ENCODE results near the gene USF2. TPM values are rescaled to one million over a fixed set of nuclear protein-coding genes. Genes with fewer than 3 reads are reported as not detected.
A peak's percentile ranks its signal among the peaks of the same experiment; 100 is the strongest.

The USF2 gene
- total and polyA plus RNA-seq, 7 experiments from 2014 or later = 6.8 to 256 (median 218) TPM

- H3K27ac Mint-ChIP-seq = peak overlapping the region in 1 of 9 donors; percentile 56
- Histone ChIP-seq H3K27ac (ENCODE audit: low read depth, low read length) (no peak overlapping the region), H3K36me3 (ENCODE audit: control insufficient read depth in 2 of 3, insufficient read depth in 3 of 3, low read length in 3 of 3) (no peaks in the 10 kb centered on the region), H3K27me3 (ENCODE audit: control insufficient read depth in 2 of 2, insufficient read depth in 2 of 2, low read length in 2 of 2) (no peaks in the 10 kb centered on the region), H3K9me3 (ENCODE audit: control insufficient read depth in 2 of 3, low read length in 3 of 3) (no peaks in the 10 kb centered on the region), H3K4me1 (ENCODE audit: control insufficient read depth in 2 of 2, insufficient read depth in 2 of 2, low read length in 2 of 2) (no peaks in the 10 kb centered on the region), H3K4me3 (ENCODE audit: low read length) (no peak overlapping the region)
- intact Hi-C loops (cut with micrococcal nuclease) = no loop called here
- H3K9me3 Mint-ChIP-seq = no peaks in the 10 kb centered on the region
- ChIA-PET CTCF (interaction anchor here (0.6 kb wide), 1 partner anchor 512 kb away, joined by 3 read pairs; no protein-coding TSS in a partner anchor), POLR2A (interaction anchor here (0.9 kb wide), 1 partner anchor 13 kb away, joined by 3 read pairs; no protein-coding TSS in a partner anchor)
- H3K4me1 Mint-ChIP-seq = peaks cover 0 to 2% (median 0%) of the 10 kb centered on the region in 7 donors
- no peak for ATAC-seq
- no peak overlapping the region for H3K4me3 Mint-ChIP-seq
- H3K36me3 Mint-ChIP-seq = no peaks in the 10 kb centered on the region
- H3K27me3 Mint-ChIP-seq = peaks cover 0 to 4% (median 0%) of the 10 kb centered on the region in 5 donors
- no peak for DNase-seq
These were observed 39.2 kb downstream of the USF2 start for GRCh38 chr19:35307931-35308330.

GRCh38 chr19:35308910-35309309, 40.1 kb downstream of the USF2 start:
- H3K9me3 ChIP-seq (ENCODE audit: control insufficient read depth in 2 of 3, low read length in 3 of 3) = no peaks in the 10 kb centered on the region
- ChIA-PET CTCF (no interaction called here), POLR2A (no interaction called here)
- H3K4me3 ChIP-seq (ENCODE audit: low read length) = no peak overlapping the region
- H3K27ac Mint-ChIP-seq = peak overlapping the region in 1 of 9 donors; percentile 1
- no peaks in the 10 kb centered on the region for H3K36me3 Mint-ChIP-seq
- intact Hi-C loops (cut with micrococcal nuclease) = no loop called here
- no peak for DNase-seq
- H3K4me3 Mint-ChIP-seq = no peak overlapping the region
- H3K9me3 Mint-ChIP-seq = no peaks in the 10 kb centered on the region
- no peaks in the 10 kb centered on the region for H3K4me1 ChIP-seq (ENCODE audit: control insufficient read depth in 2 of 2, insufficient read depth in 2 of 2, low read length in 2 of 2)
- no peaks in the 10 kb centered on the region for H3K36me3 ChIP-seq (ENCODE audit: control insufficient read depth in 2 of 3, insufficient read depth in 3 of 3, low read length in 3 of 3)
- H3K4me1 Mint-ChIP-seq = peaks cover 0 to 4% (median 0%) of the 10 kb centered on the region in 7 donors
- peaks cover 0 to 4% (median 0%) of the 10 kb centered on the region in 5 donors for H3K27me3 Mint-ChIP-seq
- no peak overlapping the region for H3K27ac ChIP-seq (ENCODE audit: low read depth, low read length)
- no peak for ATAC-seq
- no peaks in the 10 kb centered on the region for H3K27me3 ChIP-seq (ENCODE audit: control insufficient read depth in 2 of 2, insufficient read depth in 2 of 2, low read length in 2 of 2)

GRCh38 chr19:35309481-35310279, 40.9 kb downstream of the USF2 start:
- Mint-ChIP-seq H3K27me3 (peaks cover 0 to 4% (median 0%) of the 10 kb centered on the region in 5 donors), H3K36me3 (no peaks in the 10 kb centered on the region), H3K4me1 (peaks cover 0 to 5% (median 0%) of the 10 kb centered on the region in 7 donors), H3K9me3 (no peaks in the 10 kb centered on the region), H3K27ac (no peak overlapping the region), H3K4me3 (no peak overlapping the region)
- no peaks in the 10 kb centered on the region for H3K27me3 ChIP-seq (ENCODE audit: control insufficient read depth in 2 of 2, insufficient read depth in 2 of 2, low read length in 2 of 2)
- ChIA-PET POLR2A (no interaction called here), CTCF (no interaction called here)
- H3K27ac ChIP-seq (ENCODE audit: low read depth, low read length) = no peak overlapping the region
- no peak overlapping the region for H3K4me3 ChIP-seq (ENCODE audit: low read length)
- H3K36me3 ChIP-seq (ENCODE audit: control insufficient read depth in 2 of 3, insufficient read depth in 3 of 3, low read length in 3 of 3) = no peaks in the 10 kb centered on the region
- no peaks in the 10 kb centered on the region for H3K9me3 ChIP-seq (ENCODE audit: control insufficient read depth in 2 of 3, low read length in 3 of 3)
- DNase-seq (no peak), ATAC-seq (no peak)
- H3K4me1 ChIP-seq (ENCODE audit: control insufficient read depth in 2 of 2, insufficient read depth in 2 of 2, low read length in 2 of 2) = no peaks in the 10 kb centered on the region
- intact Hi-C loops (cut with micrococcal nuclease) = no loop called here

- peaks cover 0 to 6% (median 0%) of the 10 kb centered on the region in 7 donors for H3K4me1 Mint-ChIP-seq
- H3K27me3 ChIP-seq (ENCODE audit: control insufficient read depth in 2 of 2, insufficient read depth in 2 of 2, low read length in 2 of 2) = no peaks in the 10 kb centered on the region
- POLR2A ChIA-PET = no interaction called here
These were observed 41.6 kb downstream of the USF2 start for GRCh38 chr19:35310331-35310730.

GRCh38 chr19:35310811-35311465, 42.2 kb downstream of the USF2 start:
- H3K27me3 ChIP-seq (ENCODE audit: control insufficient read depth in 2 of 2, insufficient read depth in 2 of 2, low read length in 2 of 2) = no peaks in the 10 kb centered on the region
- H3K27ac ChIP-seq (ENCODE audit: low read depth, low read length) = no peak overlapping the region
- CTCF ChIA-PET = no interaction called here
- Mint-ChIP-seq H3K27ac (no peak overlapping the region), H3K36me3 (no peaks in the 10 kb centered on the region), H3K4me3 (no peak overlapping the region), H3K4me1 (peaks cover 0 to 6% (median 0%) of the 10 kb centered on the region in 7 donors), H3K27me3 (peaks cover 0 to 4% (median 0%) of the 10 kb centered on the region in 5 donors), H3K9me3 (no peaks in the 10 kb centered on the region)
- no peaks in the 10 kb centered on the region for H3K4me1 ChIP-seq (ENCODE audit: control insufficient read depth in 2 of 2, insufficient read depth in 2 of 2, low read length in 2 of 2)
- intact Hi-C loops (cut with micrococcal nuclease) = no loop called here
- no peaks in the 10 kb centered on the region for H3K36me3 ChIP-seq (ENCODE audit: control insufficient read depth in 2 of 3, insufficient read depth in 3 of 3, low read length in 3 of 3)
- H3K4me3 ChIP-seq (ENCODE audit: low read length) = no peak overlapping the region
- H3K9me3 ChIP-seq (ENCODE audit: control insufficient read depth in 2 of 3, low read length in 3 of 3) = no peaks in the 10 kb centered on the region
- DNase-seq (no peak), ATAC-seq (no peak)
- POLR2A ChIA-PET = no interaction called here

More at GRCh38 chr19:35310331-35310730, 41.6 kb downstream of the USF2 start:
- Mint-ChIP-seq H3K4me3 (no peak overlapping the region), H3K27me3 (peaks cover 0 to 4% (median 0%) of the 10 kb centered on the region in 5 donors), H3K36me3 (no peaks in the 10 kb centered on the region), H3K9me3 (no peaks in the 10 kb centered on the region), H3K27ac (no peak overlapping the region)
- intact Hi-C loops (cut with micrococcal nuclease) = no loop called here
- H3K9me3 ChIP-seq (ENCODE audit: control insufficient read depth in 2 of 3, low read length in 3 of 3) = no peaks in the 10 kb centered on the region
- DNase-seq (no peak), ATAC-seq (no peak)
- H3K4me1 ChIP-seq (ENCODE audit: control insufficient read depth in 2 of 2, insufficient read depth in 2 of 2, low read length in 2 of 2) = no peaks in the 10 kb centered on the region
- no peak overlapping the region for H3K4me3 ChIP-seq (ENCODE audit: low read length)
- no peaks in the 10 kb centered on the region for H3K36me3 ChIP-seq (ENCODE audit: control insufficient read depth in 2 of 3, insufficient read depth in 3 of 3, low read length in 3 of 3)
- no peak overlapping the region for H3K27ac ChIP-seq (ENCODE audit: low read depth, low read length)
- CTCF ChIA-PET = no interaction called here

- Mint-ChIP-seq H3K9me3 (no peaks in the 10 kb centered on the region), H3K27me3 (peaks cover 0 to 4% (median 0%) of the 10 kb centered on the region in 5 donors), H3K27ac (no peak overlapping the region), H3K36me3 (no peaks in the 10 kb centered on the region), H3K4me1 (peaks cover 0 to 6% (median 0%) of the 10 kb centered on the region in 7 donors), H3K4me3 (no peak overlapping the region)
- intact Hi-C loops (cut with micrococcal nuclease) = no loop called here
- H3K4me3 ChIP-seq (ENCODE audit: low read length) = no peak overlapping the region
- H3K27me3 ChIP-seq (ENCODE audit: control insufficient read depth in 2 of 2, insufficient read depth in 2 of 2, low read length in 2 of 2) = no peaks in the 10 kb centered on the region
- ChIA-PET POLR2A (no interaction called here), CTCF (no interaction called here)
- no peaks in the 10 kb centered on the region for H3K36me3 ChIP-seq (ENCODE audit: control insufficient read depth in 2 of 3, insufficient read depth in 3 of 3, low read length in 3 of 3)
- H3K9me3 ChIP-seq (ENCODE audit: control insufficient read depth in 2 of 3, low read length in 3 of 3) = no peaks in the 10 kb centered on the region
- ATAC-seq (no peak), DNase-seq (no peak)
- H3K27ac ChIP-seq (ENCODE audit: low read depth, low read length) = no peak overlapping the region
- no peaks in the 10 kb centered on the region for H3K4me1 ChIP-seq (ENCODE audit: control insufficient read depth in 2 of 2, insufficient read depth in 2 of 2, low read length in 2 of 2)
These were observed 43.3 kb downstream of the USF2 start for GRCh38 chr19:35311901-35312665.

Measured in naive thymus-derived CD4-positive, alpha-beta T cell (primary cell).